ENCODE data around the gene MMP24. TPM values are rescaled to one million over a fixed set of nuclear protein-coding genes. Genes with fewer than 3 reads are reported as not detected.

The MMP24 gene
- total and polyA plus RNA-seq, 2 experiments from 2014 or later: 0.70 to 8.5 TPM

- Histone ChIP-seq H3K27ac (peak overlapping the region; percentile 87), H3K4me1 (ENCODE audit: insufficient read depth) (peaks cover 90% of the 10 kb centered on the region), H3K79me2 (ENCODE audit: insufficient read depth) (no peaks in the 10 kb centered on the region), H3K4me3 (no peak overlapping the region), H3K9me3 (ENCODE audit: low read depth) (no peaks in the 10 kb centered on the region), H3K4me2 (ENCODE audit: unreplicated experiment) (peak overlapping the region; percentile 51), H4K20me1 (ENCODE audit: insufficient read depth) (no peaks in the 10 kb centered on the region), H3K27me3 (replicated peaks; ENCODE audit: insufficient read depth) (no peaks in the 10 kb centered on the region), H3K9ac (peak overlapping the region; percentile 66), H3F3A (ENCODE audit: insufficient read depth) (peaks cover 66% of the 10 kb centered on the region), H3K9me2 (ENCODE audit: insufficient read depth) (no peaks in the 10 kb centered on the region), H2AFZ (no peak overlapping the region), H3K36me3 (ENCODE audit: low read depth) (no peaks in the 10 kb centered on the region)
- TF ChIP-seq EZH2 (IDR thresholded peaks at IDR 0.05; ENCODE audit: insufficient read depth, poor library complexity, severe bottlenecking) (no peak), EZH2phosphoT487 (IDR thresholded peaks at IDR 0.05; ENCODE audit: insufficient read depth, low read depth) (no peak)
- DNase-seq: peak; percentile 92
- in situ Hi-C loops (cut with MboI): no loop called here
- 27% methylated on average over 13 of the region's 13 CpGs for WGBS, 2 experiments (ENCODE audit: low coverage in 1 of 2, low lambda C conversion rate in 2 of 2, missing lambda C conversion rate in 2 of 2)
Measured at GRCh38 chr20:35307666-35308653, 81.5 kb downstream of the MMP24 start.

GRCh38 chr20:35311409-35311808 is 84.9 kb downstream of the MMP24 start:
- Histone ChIP-seq H3K4me2 (ENCODE audit: unreplicated experiment) (peak overlapping the region; percentile 74), H3F3A (ENCODE audit: insufficient read depth) (peaks cover 73% of the 10 kb centered on the region), H3K27ac (peak overlapping the region; percentile 79), H3K4me3 (no peak overlapping the region), H3K27me3 (replicated peaks; ENCODE audit: insufficient read depth) (no peaks in the 10 kb centered on the region), H3K9me2 (ENCODE audit: insufficient read depth) (no peaks in the 10 kb centered on the region), H4K20me1 (ENCODE audit: insufficient read depth) (no peaks in the 10 kb centered on the region), H2AFZ (no peak overlapping the region), H3K36me3 (ENCODE audit: low read depth) (no peaks in the 10 kb centered on the region), H3K79me2 (ENCODE audit: insufficient read depth) (no peaks in the 10 kb centered on the region), H3K9me3 (ENCODE audit: low read depth) (no peaks in the 10 kb centered on the region), H3K4me1 (ENCODE audit: insufficient read depth) (peaks cover 82% of the 10 kb centered on the region), H3K9ac (peak overlapping the region; percentile 50)
- DNase-seq: peak; percentile 66
- in situ Hi-C loops (cut with MboI): no loop called here
- 56 to 69% methylated on average over 2 of the region's 2 CpGs for WGBS, 2 experiments (ENCODE audit: low coverage in 1 of 2, low lambda C conversion rate in 2 of 2, missing lambda C conversion rate in 2 of 2)
- no peak for TF ChIP-seq EZH2 (IDR thresholded peaks at IDR 0.05; ENCODE audit: insufficient read depth, poor library complexity, severe bottlenecking)
- TF ChIP-seq EZH2phosphoT487 (IDR thresholded peaks at IDR 0.05; ENCODE audit: insufficient read depth, low read depth): no peak

GRCh38 chr20:35311822-35312221 is 85.3 kb downstream of the MMP24 start:
- in situ Hi-C loops (cut with MboI): no loop called here
- DNase-seq: no peak
- H4K20me1 ChIP-seq (ENCODE audit: insufficient read depth): no peaks in the 10 kb centered on the region
- 0 out of 2 replicates have a peak overlapping the region, but pooled peaks have one; percentile 10 for H3K4me3 ChIP-seq
- peak overlapping the region; percentile 50 for H3K9ac ChIP-seq
- TF ChIP-seq EZH2phosphoT487 (IDR thresholded peaks at IDR 0.05; ENCODE audit: insufficient read depth, low read depth) (no peak), EZH2 (IDR thresholded peaks at IDR 0.05; ENCODE audit: insufficient read depth, poor library complexity, severe bottlenecking) (no peak)
- H3K9me2 ChIP-seq (ENCODE audit: insufficient read depth): no peaks in the 10 kb centered on the region
- H3K36me3 ChIP-seq (ENCODE audit: low read depth): no peaks in the 10 kb centered on the region
- H3K79me2 ChIP-seq (ENCODE audit: insufficient read depth): no peaks in the 10 kb centered on the region
- peak overlapping the region; percentile 74 for H3K4me2 ChIP-seq (ENCODE audit: unreplicated experiment)
- peaks cover 78% of the 10 kb centered on the region for H3K4me1 ChIP-seq (ENCODE audit: insufficient read depth)
- no peaks in the 10 kb centered on the region for H3K9me3 ChIP-seq (ENCODE audit: low read depth)
- H3K27ac ChIP-seq: peak overlapping the region; percentile 79
- H3K27me3 ChIP-seq (replicated peaks; ENCODE audit: insufficient read depth): no peaks in the 10 kb centered on the region
- H2AFZ ChIP-seq: no peak overlapping the region
- 87 to 89% methylated on average over 5 of the region's 5 CpGs for WGBS, 2 experiments (ENCODE audit: low coverage in 1 of 2, low lambda C conversion rate in 2 of 2, missing lambda C conversion rate in 2 of 2)
- peaks cover 69% of the 10 kb centered on the region for H3F3A ChIP-seq (ENCODE audit: insufficient read depth)

GRCh38 chr20:35312318-35312717 is 85.8 kb downstream of the MMP24 start:
- Histone ChIP-seq H3K9me2 (ENCODE audit: insufficient read depth) (no peaks in the 10 kb centered on the region), H3K4me1 (ENCODE audit: insufficient read depth) (peaks cover 73% of the 10 kb centered on the region), H3K4me2 (ENCODE audit: unreplicated experiment) (peak overlapping the region; percentile 74), H3K27ac (peak overlapping the region; percentile 79), H3K79me2 (ENCODE audit: insufficient read depth) (no peaks in the 10 kb centered on the region), H3K9me3 (ENCODE audit: low read depth) (no peaks in the 10 kb centered on the region), H3K36me3 (ENCODE audit: low read depth) (no peaks in the 10 kb centered on the region), H2AFZ (no peak overlapping the region), H3K4me3 (0 out of 2 replicates have a peak overlapping the region, but pooled peaks have one; percentile 10), H4K20me1 (ENCODE audit: insufficient read depth) (no peaks in the 10 kb centered on the region), H3K9ac (peak overlapping the region; percentile 50), H3K27me3 (replicated peaks; ENCODE audit: insufficient read depth) (no peaks in the 10 kb centered on the region), H3F3A (ENCODE audit: insufficient read depth) (peaks cover 64% of the 10 kb centered on the region)
- TF ChIP-seq EZH2 (IDR thresholded peaks at IDR 0.05; ENCODE audit: insufficient read depth, poor library complexity, severe bottlenecking) (no peak), EZH2phosphoT487 (IDR thresholded peaks at IDR 0.05; ENCODE audit: insufficient read depth, low read depth) (peak; percentile 86; the same call in 1 of the 2 replicates)
- 0% methylated on average over 1 of the region's 1 CpG for WGBS, 2 experiments (ENCODE audit: low coverage in 1 of 2, low lambda C conversion rate in 2 of 2, missing lambda C conversion rate in 2 of 2)
- DNase-seq: peak; percentile 92
- in situ Hi-C loops (cut with MboI): no loop called here
